Neural crest cell (in vitro differentiated cells): Measurements from ENCODE around the gene C1orf35. TPM values are rescaled to one million over a fixed set of nuclear protein-coding genes. Genes with fewer than 3 reads are reported as not detected.

Experiments used
- DNase-seq: peaks from one replicate; pipeline ENCODE4 v3.0.0; 2021; ENCODE audit warnings: low read depth, mixed read lengths, low spot score
- H3K27ac Mint-ChIP-seq: one replicate; pipeline ENCODE4 v1.8.0; 2021; ENCODE audit warnings: mild to moderate bottlenecking, mixed read lengths; ENCODE audit not compliant: unreplicated experiment
- H3K27me3 Mint-ChIP-seq: 2 replicates; pipeline ENCODE4 v1.8.0; 2021; ENCODE audit warnings: low read depth, mild to moderate bottlenecking, mixed read lengths
- H3K36me3 Mint-ChIP-seq: 2 replicates; pipeline ENCODE4 v1.8.0; 2021; ENCODE audit warnings: low read depth, mild to moderate bottlenecking, mixed read lengths
- H3K4me1 Mint-ChIP-seq: 2 replicates; pipeline ENCODE4 v1.8.0; 2021; ENCODE audit warnings: mixed read lengths
- H3K4me3 Mint-ChIP-seq: one replicate; pipeline ENCODE4 v1.8.0; 2021; ENCODE audit warnings: mild to moderate bottlenecking, mixed read lengths
- H3K9me3 Mint-ChIP-seq: 2 replicates; pipeline ENCODE4 v1.8.0; 2021; ENCODE audit warnings: mixed read lengths
- total RNA-seq: library from RNA; stranded (reverse); gene quantifications from 2 replicates; pipeline ENCODE4 v1.2.1, GENCODE V29; 2021
- TF ChIP-seq, protein P1 (sequence below): fragments of 200-600 bp; sonication (generic); conservative IDR thresholded peaks from 2 replicates; pipeline ENCODE4 v1.5.0; 2021; ENCODE audit warnings: antibody characterized with exemption, mild to moderate bottlenecking

C1orf35 gene
- total RNA-seq, 1 donor from 2014 or later = 29.7 TPM

DNA sequence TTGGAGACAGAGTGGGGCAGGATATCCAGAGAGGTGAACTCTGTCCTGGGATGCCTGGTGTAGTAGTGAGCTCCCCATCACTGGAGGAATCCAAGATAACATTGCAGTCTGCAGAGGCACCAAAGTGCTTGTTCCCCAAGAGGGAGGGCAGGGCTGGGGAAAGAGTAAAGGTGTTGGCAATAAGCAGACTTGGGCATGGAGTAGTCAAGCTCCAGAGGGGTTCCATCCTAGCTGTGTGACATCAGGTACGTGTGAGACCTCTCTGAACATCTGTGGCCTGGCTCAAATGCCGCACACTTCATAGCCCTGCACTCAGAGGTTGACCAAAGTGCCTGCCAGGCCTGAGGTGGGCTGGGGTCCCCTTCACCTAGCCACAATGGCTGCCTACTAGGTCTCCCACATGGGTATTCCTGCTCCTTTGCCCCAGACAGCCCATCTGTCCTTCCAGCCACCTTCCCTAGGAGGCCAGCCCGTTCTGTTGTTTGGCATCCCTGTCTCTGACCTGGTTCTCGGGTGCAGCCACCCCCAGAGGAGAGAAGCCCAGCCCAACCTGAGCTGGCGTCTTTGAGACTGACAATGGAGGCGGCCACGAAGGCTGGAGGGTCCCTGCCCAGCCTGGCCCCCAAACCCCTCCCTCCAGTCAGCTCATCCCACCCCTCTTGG is 23.4 kb downstream of the C1orf35 start:
- H3K9me3 Mint-ChIP-seq = no peaks in the 10 kb centered on the region
- peaks cover 22% of the 10 kb centered on the region for H3K4me1 Mint-ChIP-seq
- no peak overlapping the region for H3K27ac Mint-ChIP-seq
- peak overlapping the region; percentile 68 for H3K4me3 Mint-ChIP-seq
- H3K27me3 Mint-ChIP-seq = peaks cover 8% of the 10 kb centered on the region
- no peaks in the 10 kb centered on the region for H3K36me3 Mint-ChIP-seq
- TF ChIP-seq, protein P1, sequence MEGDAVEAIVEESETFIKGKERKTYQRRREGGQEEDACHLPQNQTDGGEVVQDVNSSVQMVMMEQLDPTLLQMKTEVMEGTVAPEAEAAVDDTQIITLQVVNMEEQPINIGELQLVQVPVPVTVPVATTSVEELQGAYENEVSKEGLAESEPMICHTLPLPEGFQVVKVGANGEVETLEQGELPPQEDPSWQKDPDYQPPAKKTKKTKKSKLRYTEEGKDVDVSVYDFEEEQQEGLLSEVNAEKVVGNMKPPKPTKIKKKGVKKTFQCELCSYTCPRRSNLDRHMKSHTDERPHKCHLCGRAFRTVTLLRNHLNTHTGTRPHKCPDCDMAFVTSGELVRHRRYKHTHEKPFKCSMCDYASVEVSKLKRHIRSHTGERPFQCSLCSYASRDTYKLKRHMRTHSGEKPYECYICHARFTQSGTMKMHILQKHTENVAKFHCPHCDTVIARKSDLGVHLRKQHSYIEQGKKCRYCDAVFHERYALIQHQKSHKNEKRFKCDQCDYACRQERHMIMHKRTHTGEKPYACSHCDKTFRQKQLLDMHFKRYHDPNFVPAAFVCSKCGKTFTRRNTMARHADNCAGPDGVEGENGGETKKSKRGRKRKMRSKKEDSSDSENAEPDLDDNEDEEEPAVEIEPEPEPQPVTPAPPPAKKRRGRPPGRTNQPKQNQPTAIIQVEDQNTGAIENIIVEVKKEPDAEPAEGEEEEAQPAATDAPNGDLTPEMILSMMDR = no peak
- no peak for DNase-seq

DNA sequence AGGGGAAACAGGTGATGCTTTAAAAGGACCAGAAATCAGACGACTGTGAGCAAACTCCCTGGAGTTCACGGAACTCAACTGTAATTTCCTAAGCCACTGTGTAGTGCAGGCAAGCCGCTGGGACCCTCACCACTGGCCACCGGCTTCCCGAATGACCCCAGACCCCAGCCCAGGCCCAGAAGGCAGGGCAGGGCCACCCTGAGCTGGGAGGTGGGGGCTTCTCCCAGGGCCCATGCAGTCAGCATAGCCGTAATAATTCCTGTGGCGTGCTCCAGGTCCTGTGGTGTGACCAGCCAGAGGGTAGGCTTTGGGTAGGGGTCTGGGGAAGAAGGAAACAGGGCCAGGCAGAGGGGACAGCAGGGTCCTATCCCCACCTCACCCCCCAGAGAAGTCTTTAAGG is 24.1 kb downstream of the C1orf35 start:
- H3K4me3 Mint-ChIP-seq = peak overlapping the region; percentile 68
- H3K27me3 Mint-ChIP-seq = peaks cover 8% of the 10 kb centered on the region
- H3K9me3 Mint-ChIP-seq = no peaks in the 10 kb centered on the region
- H3K4me1 Mint-ChIP-seq = peaks cover 15% of the 10 kb centered on the region
- TF ChIP-seq, protein P1 = no peak
- DNase-seq = no peak
- no peaks in the 10 kb centered on the region for H3K36me3 Mint-ChIP-seq
- H3K27ac Mint-ChIP-seq = no peak overlapping the region

DNA sequence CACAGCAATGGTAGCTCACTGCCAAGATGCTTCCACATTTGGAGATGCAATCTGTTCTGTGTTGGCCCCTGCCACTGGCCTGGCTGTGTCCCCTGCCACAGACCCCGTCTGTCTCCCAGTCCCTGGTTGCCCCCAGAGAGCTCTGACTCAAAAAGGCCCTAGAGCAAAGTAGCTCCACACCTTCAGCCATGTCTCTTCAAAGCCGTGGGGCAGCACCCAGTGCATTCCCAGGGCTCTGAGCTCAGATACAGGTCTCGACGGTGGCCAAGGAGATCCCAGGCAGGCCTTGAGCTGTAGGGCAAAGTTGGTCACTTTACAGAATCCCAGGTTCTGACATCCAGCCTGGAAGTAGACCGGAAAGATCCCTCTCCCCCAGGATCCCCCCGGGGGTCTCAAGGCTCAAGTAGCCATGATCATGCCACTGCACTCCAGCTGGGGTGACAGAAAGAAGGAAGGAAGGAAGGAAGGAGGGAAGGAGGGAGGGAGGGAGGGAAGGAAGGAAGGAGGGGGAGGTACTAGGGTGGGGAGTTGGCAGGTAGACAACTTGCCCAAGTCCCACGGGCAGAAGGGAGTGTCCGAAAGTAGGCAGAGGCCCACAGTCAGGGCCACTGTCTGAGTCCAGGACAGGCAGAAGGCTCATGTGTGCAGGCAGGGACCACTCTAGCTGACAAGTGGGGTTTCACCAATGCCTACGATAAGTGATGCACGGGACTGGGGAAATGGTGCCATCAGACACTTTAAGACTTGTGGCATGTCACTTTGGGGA is 25.4 kb downstream of the C1orf35 start:
- Mint-ChIP-seq H3K27me3 (peaks cover 10% of the 10 kb centered on the region), H3K4me3 (peak overlapping the region; percentile 44), H3K27ac (peak overlapping the region; percentile 50), H3K9me3 (no peaks in the 10 kb centered on the region), H3K4me1 (peaks cover 8% of the 10 kb centered on the region), H3K36me3 (no peaks in the 10 kb centered on the region)
- TF ChIP-seq, protein P1 = no peak
- no peak for DNase-seq

DNA sequence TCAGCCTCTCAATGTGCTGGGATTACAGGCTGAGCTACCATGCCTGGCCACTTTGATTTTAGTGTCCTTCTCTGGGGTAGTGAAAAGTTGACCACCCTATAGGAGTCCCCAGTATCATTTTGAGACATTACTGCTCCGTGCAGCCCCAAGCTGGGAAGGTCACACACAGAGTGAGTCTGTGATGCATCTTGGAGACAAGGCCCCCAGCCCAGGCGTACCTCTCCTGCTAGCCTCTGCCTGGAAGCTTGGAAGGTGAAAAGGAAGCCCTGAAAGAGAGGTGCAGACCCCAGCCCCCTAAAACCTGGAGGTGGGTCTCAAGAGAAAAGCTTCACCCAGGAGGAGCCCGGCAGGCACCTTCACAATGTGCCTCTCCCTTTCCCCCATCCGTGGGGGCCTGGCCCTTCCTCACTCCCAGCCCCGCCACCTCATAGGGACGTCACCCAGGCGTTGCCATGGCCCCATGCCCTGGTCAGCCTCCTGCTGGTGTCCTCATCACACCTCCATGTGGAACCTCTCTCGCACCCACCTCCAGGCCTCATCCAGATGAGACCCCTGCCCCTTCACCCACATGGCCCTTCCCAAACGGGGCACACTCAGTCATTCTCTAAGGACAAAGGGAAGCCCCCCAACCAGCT is 26.2 kb downstream of the C1orf35 start:
- no peaks in the 10 kb centered on the region for H3K36me3 Mint-ChIP-seq
- H3K27me3 Mint-ChIP-seq = peaks cover 15% of the 10 kb centered on the region
- H3K4me3 Mint-ChIP-seq = no peak overlapping the region
- peaks cover 8% of the 10 kb centered on the region for H3K4me1 Mint-ChIP-seq
- H3K9me3 Mint-ChIP-seq = no peaks in the 10 kb centered on the region
- DNase-seq = no peak
- TF ChIP-seq, protein P1 = no peak
- H3K27ac Mint-ChIP-seq = no peak overlapping the region

DNA sequence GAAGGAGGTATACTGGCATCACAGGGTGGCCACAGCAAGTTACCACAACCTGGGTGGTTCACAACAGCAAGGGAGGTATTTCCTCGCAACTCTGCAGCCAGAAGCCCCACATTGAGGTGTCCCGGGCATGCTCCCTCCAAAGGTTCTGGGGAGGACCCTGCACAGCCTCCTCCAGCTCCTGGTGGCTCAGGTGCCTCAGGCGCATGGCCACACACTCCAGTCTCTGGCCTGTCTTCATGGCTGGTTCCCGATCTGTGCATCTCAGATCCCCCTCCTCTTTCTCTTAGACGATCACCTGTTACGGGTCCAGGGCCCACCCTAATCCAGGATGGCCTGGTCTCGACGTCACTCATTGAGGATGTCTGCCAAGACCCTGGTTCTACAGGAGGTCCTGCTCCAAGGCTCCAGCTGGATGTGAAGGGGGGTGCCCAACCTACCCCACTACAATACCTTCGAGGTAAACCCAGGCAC is 27.3 kb downstream of the C1orf35 start:
- no peak overlapping the region for H3K4me3 Mint-ChIP-seq
- no peaks in the 10 kb centered on the region for H3K4me1 Mint-ChIP-seq
- peaks cover 26% of the 10 kb centered on the region for H3K27me3 Mint-ChIP-seq
- no peak for DNase-seq
- TF ChIP-seq, protein P1 = no peak
- no peak overlapping the region for H3K27ac Mint-ChIP-seq
- no peaks in the 10 kb centered on the region for H3K9me3 Mint-ChIP-seq
- H3K36me3 Mint-ChIP-seq = no peaks in the 10 kb centered on the region
